GM12892 (cell line): ENCODE data around the gene ZSWIM6.
"Not testable (repeated sequence)": the region's sequence is repeated elsewhere in the genome, so short reads cannot be mapped to it uniquely, and the experiment has no call there.

Source experiments
- POLR2A ChIP-seq: IDR thresholded peaks from 2 replicates; pipeline ENCODE4 v1.6.1; 2011; ENCODE audit warnings: low read depth, low read length, control low read depth
- POLR2AphosphoS5 ChIP-seq: IDR thresholded peaks from 2 replicates; pipeline ENCODE4 v1.6.1; 2011; ENCODE audit warnings: low read depth, low read length, control low read depth
- TAF1 ChIP-seq: IDR thresholded peaks from 2 replicates; pipeline ENCODE4 v1.6.1; 2011; ENCODE audit warnings: low read depth, mild to moderate bottlenecking, control low read depth, low read length, borderline replicate concordance

DNA sequence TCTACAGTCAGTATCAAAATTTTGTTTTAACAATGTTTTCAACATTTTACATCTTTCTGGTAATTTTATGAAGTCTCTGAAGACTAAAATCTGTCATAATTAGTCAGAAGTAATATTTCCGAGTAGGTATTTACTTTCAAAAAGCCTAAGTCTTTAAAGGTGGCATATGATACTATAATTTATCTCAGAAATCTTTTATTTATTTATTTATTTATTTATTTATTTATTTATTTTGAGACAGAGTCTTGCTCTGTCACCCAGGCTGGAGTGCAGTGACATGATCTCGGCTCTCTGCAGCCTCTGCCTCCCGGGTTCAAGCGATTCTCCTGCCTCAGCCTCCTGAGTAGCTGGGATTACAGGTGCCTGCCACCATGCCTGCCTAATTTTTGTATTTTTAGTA is 74.4 kb downstream of the ZSWIM6 start:
- not testable (repeated sequence) for TF ChIP-seq POLR2A, POLR2AphosphoS5, TAF1
